ENCODE data around the gene SLAMF8.

GRCh38 chr1:159841749-159842148 lies 15.1 kb downstream of the SLAMF8 start:
- TF ChIP-seq POLR2A (IDR thresholded peaks at IDR 0.05) (no peak), CTCF (IDR thresholded peaks at IDR 0.05) (no peak)
